K562 (cell line): Measurements from ENCODE around the gene CMPK1.

ENCODE experiments used
- CREM ChIP-seq: IDR thresholded peaks from 2 replicates; pipeline ENCODE4 v1.6.1; 2014; ENCODE audit warnings: antibody characterized with exemption, low read depth
- EZH2 ChIP-seq: IDR thresholded peaks from 2 replicates; pipeline ENCODE4 v1.6.1; 2012; ENCODE audit warnings: low read depth, mild to moderate bottlenecking, inconsistent platforms, low read length, borderline replicate concordance
- FOXK2 ChIP-seq, 2 experiments: fragments of 450-650 bp; IDR thresholded peaks in 1 of 2; conservative IDR thresholded peaks in 1 of 2; 2 replicates each; pipeline ENCODE4 v1.6.1; 2016; ENCODE audit warnings: low read depth in 2 of 2, mild to moderate bottlenecking in 1 of 2
- POLR2AphosphoS5 ChIP-seq: IDR thresholded peaks from 2 replicates; pipeline ENCODE4 v1.6.1; 2011; ENCODE audit warnings: mild to moderate bottlenecking, low read depth, low read length, moderate library complexity; ENCODE audit not compliant: control insufficient read depth, insufficient read depth
- TAF1 ChIP-seq: IDR thresholded peaks from 2 replicates; pipeline ENCODE4 v1.6.1; 2011; ENCODE audit warnings: mild to moderate bottlenecking, low read length, moderate library complexity; ENCODE audit not compliant: insufficient read depth, control insufficient read depth, severe bottlenecking; ENCODE audit errors: extremely low read depth
- ZNF695 ChIP-seq: fragments of 450-650 bp; formaldehyde crosslinking; IDR thresholded peaks from 2 replicates; pipeline ENCODE4 v1.4.0; 2020; ENCODE audit warnings: mild to moderate bottlenecking, moderate library complexity
- TF ChIP-seq, protein P1 (sequence below), 3 experiments: IDR thresholded peaks in 2 of 3; conservative IDR thresholded peaks in 1 of 3; 2 replicates each; pipeline ENCODE4 v1.5.1; 2011 to 2012; ENCODE audit warnings: low read length in 3 of 3, mild to moderate bottlenecking in 3 of 3, control low read depth in 2 of 3, improper control_type of control experiment in 1 of 3, inconsistent platforms in 1 of 3, low read depth in 1 of 3, mixed read lengths in 1 of 3, moderate library complexity in 1 of 3; ENCODE audit not compliant: insufficient read depth in 2 of 3

DNA sequence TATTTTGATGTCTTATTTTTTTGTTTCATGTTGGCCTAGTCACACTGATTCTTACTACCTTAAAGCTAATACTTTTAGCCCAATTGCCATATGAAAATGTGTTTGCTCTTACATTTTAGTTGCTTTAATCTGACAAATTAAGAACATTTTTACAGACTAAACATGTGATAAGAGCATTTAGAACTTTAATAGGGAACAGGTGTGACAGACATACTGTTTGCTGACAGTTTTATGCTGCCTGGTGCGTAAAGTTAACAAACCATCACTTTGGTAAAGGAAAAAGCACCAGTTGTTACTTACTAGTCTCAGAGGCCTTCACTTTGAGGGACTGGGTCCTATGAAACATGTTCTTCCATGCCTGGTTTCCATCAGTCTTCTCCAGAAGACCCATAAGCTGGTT is 14.7 kb downstream of the CMPK1 start:
- TF ChIP-seq CREM (no peak), POLR2AphosphoS5 (no peak), EZH2 (no peak), FOXK2 (conservative IDR thresholded peaks at IDR 0.05 in 1 of 2, IDR thresholded peaks at IDR 0.05 in 1 of 2; ENCODE audit: low read depth in 2 of 2) (no peak), ZNF695 (CRISPR knock-in tag) (no peak), TAF1 (no peak)
- TF ChIP-seq, protein P1, sequence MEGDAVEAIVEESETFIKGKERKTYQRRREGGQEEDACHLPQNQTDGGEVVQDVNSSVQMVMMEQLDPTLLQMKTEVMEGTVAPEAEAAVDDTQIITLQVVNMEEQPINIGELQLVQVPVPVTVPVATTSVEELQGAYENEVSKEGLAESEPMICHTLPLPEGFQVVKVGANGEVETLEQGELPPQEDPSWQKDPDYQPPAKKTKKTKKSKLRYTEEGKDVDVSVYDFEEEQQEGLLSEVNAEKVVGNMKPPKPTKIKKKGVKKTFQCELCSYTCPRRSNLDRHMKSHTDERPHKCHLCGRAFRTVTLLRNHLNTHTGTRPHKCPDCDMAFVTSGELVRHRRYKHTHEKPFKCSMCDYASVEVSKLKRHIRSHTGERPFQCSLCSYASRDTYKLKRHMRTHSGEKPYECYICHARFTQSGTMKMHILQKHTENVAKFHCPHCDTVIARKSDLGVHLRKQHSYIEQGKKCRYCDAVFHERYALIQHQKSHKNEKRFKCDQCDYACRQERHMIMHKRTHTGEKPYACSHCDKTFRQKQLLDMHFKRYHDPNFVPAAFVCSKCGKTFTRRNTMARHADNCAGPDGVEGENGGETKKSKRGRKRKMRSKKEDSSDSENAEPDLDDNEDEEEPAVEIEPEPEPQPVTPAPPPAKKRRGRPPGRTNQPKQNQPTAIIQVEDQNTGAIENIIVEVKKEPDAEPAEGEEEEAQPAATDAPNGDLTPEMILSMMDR (IDR thresholded peaks at IDR 0.05 in 2 of 3, conservative IDR thresholded peaks at IDR 0.05 in 1 of 3; ENCODE audit: insufficient read depth in 2 of 3, low read depth in 1 of 3, low read length in 3 of 3), result no peak
